NCI-H2081 (cell line): ENCODE measurements around the gene RPL23.

Experiments
- DNase-seq, 2 experiments: peaks; one replicate each; lab custom pipeline; 2025; lab: John Stamatoyannopoulos, UW

RPL23 gene

GRCh38 chr17:38798614-38799500 is 54.7 kb downstream of the RPL23 start:
- DNase-seq = peak; percentile 43 to 52
